Measurements from ENCODE around the gene ERO1B. TPM values are rescaled to one million over a fixed set of nuclear protein-coding genes. Genes with fewer than 3 reads are reported as not detected.
A peak's percentile ranks its signal among the peaks of the same experiment; 100 is the strongest.

ERO1B gene
- total and polyA plus RNA-seq, 12 donors, result 4.0 to 7.0 (median 5.6) TPM

DNA sequence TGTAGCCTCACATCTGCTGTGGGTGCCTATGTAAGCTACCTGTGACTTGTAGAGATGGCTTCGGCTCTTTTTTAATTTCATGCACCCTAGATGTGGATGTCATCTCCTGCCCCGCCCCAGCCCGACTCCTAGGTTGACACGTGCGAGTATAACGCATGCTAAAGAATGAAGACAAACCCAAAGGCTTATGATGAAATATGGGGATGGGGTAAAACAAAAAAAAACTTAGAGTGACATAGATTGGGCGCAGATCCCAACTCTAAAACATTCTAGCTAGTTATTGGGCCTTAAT is 613 bp upstream of the ERO1B start:
- H3K4me3 ChIP-seq, result peak overlapping the region; percentile 69 to 99 (median 94)
- H3K9me3 ChIP-seq, result no peaks in the 10 kb centered on the region
- TF ChIP-seq CTCF (IDR thresholded peaks at IDR 0.05), result no peak
- DNase-seq, result no peak
- H3K4me1 ChIP-seq, result peaks cover 0 to 28% (median 13%) of the 10 kb centered on the region in 9 donors
- H3K36me3 ChIP-seq, result no peaks in the 10 kb centered on the region
- peak overlapping the region in 6 of 10 donors; percentile 77 to 90 (median 88) for H3K27ac ChIP-seq
- ATAC-seq, result peak in 2 of 8 donors; percentile 2 to 3
- H3K27me3 ChIP-seq, result peaks cover 0 to 11% (median 0%) of the 10 kb centered on the region in 7 donors
- intact Hi-C loops (cut with DNase I), result loop anchor here in 6 of 10 donors (5.0 to 10.0 kb wide), 6 partner anchors 138 to 512 kb away; partner anchors contain the start of genes MTR (in 3 of the 6), GPR137B (in 2 of the 6) and LGALS8 (in 1 of the 6)
- WGBS, 2 donors, result 14% methylated on average over 7 of the region's 7 CpGs

DNA sequence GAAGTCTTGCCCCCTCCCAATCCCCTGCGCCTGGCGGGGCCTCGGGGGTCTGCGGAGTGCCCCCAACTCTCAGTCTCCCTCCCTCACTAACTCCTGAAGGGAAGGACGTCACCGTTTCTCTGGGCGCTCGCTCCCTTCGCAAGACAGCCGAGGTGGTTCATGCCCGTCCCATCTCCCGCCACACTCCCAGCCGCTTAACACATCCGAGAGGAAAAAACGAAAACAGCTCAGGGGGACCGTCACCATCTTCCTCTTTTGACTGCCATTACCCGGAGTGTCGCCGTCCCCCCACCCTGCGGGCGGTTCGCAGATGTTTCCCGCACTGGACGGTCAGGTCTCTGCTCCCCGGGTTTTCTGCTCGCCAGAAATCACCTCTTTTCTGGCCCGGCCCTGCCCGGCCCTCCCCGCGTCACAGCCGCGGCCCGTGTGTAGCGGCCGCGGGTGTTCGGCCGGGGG is 532 bp downstream of the ERO1B start:
- peaks cover 0 to 28% (median 13%) of the 10 kb centered on the region in 9 donors for H3K4me1 ChIP-seq
- H3K4me3 ChIP-seq, result peak overlapping the region; percentile 69 to 99 (median 94)
- H3K27me3 ChIP-seq, result no peaks in the 10 kb centered on the region
- DNase-seq (peak; percentile 21 to 30), ATAC-seq (peak; percentile 5 to 80 (median 48))
- WGBS, 2 donors, result 0 to 1% methylated on average over 38 of the region's 38 CpGs
- intact Hi-C loops (cut with DNase I), result loop anchor here in 6 of 10 donors (5.0 to 10.0 kb wide), 6 partner anchors 136 to 514 kb away; partner anchors contain the start of genes MTR (in 3 of the 6), GPR137B (in 2 of the 6) and LGALS8 (in 1 of the 6)
- no peaks in the 10 kb centered on the region for H3K9me3 ChIP-seq
- no peaks in the 10 kb centered on the region for H3K36me3 ChIP-seq
- H3K27ac ChIP-seq, result peak overlapping the region in 9 of 10 donors; percentile 77 to 90 (median 87)
- no peak for TF ChIP-seq CTCF (IDR thresholded peaks at IDR 0.05)

- Histone ChIP-seq H3K9me3 (no peaks in the 10 kb centered on the region), H3K27me3 (no peaks in the 10 kb centered on the region), H3K36me3 (no peaks in the 10 kb centered on the region), H3K4me3 (peak overlapping the region; percentile 69 to 99 (median 94)), H3K27ac (peak overlapping the region in 8 of 10 donors; percentile 84 to 90 (median 87)), H3K4me1 (peaks cover 0 to 28% (median 13%) of the 10 kb centered on the region in 9 donors)
- TF ChIP-seq CTCF (IDR thresholded peaks at IDR 0.05), result no peak
- WGBS, 2 donors, result 18 to 19% methylated on average over 13 of the region's 13 CpGs
- DNase-seq (peak in 1 of 2 donors; percentile 8), ATAC-seq (no peak)
- intact Hi-C loops (cut with DNase I), result loop anchor here in 6 of 10 donors (5.0 to 10.0 kb wide), 6 partner anchors 136 to 514 kb away; partner anchors contain the start of genes MTR (in 3 of the 6), GPR137B (in 2 of the 6) and LGALS8 (in 1 of the 6)
Observed at GRCh38 chr1:236280438-236281197, 1.1 kb downstream of the ERO1B start.

GRCh38 chr1:236275586-236275985 is 6.2 kb downstream of the ERO1B start:
- Histone ChIP-seq H3K27me3 (no peaks in the 10 kb centered on the region), H3K9me3 (no peaks in the 10 kb centered on the region), H3K36me3 (no peaks in the 10 kb centered on the region), H3K4me3 (no peak overlapping the region), H3K27ac (no peak overlapping the region), H3K4me1 (peaks cover 0 to 7% (median 5%) of the 10 kb centered on the region in 9 donors)
- DNase-seq (no peak), ATAC-seq (no peak)
- no peak for TF ChIP-seq CTCF (IDR thresholded peaks at IDR 0.05)
- WGBS, 2 donors, result 87 to 96% methylated on average over 1 of the region's 1 CpG
- intact Hi-C loops (cut with DNase I), result no loop called here

All from heart right ventricle (tissue), 16 donors.